Testis (tissue), 3 donors: Measurements from ENCODE around the gene GUCD1. TPM values are rescaled to one million over a fixed set of nuclear protein-coding genes. Genes with fewer than 3 reads are reported as not detected.

ENCODE experiments used
- DNase-seq: peaks from one replicate; pipeline ENCODE4 v3.0.0-alpha.2; 2019
- H3K27ac ChIP-seq, 2 donors: fragments of 200-600 bp; sonication (generic); one replicate each; pipeline ENCODE4 v1.5.1; 2019
- H3K27me3 ChIP-seq: fragments of 200-600 bp; sonication (generic); one replicate; pipeline ENCODE4 v1.5.1; 2019
- H3K36me3 ChIP-seq: fragments of 200-600 bp; sonication (generic); one replicate; pipeline ENCODE4 v1.5.1; 2017; ENCODE audit warnings: low read depth; ENCODE audit errors: missing control alignments
- H3K4me1 ChIP-seq: fragments of 200-600 bp; sonication (generic); one replicate; pipeline ENCODE4 v1.5.1; 2019
- H3K4me3 ChIP-seq, 2 donors: fragments of 200-600 bp; sonication (generic); one replicate each; pipeline ENCODE4 v1.5.1; 2017 to 2019
- H3K9me3 ChIP-seq: fragments of 200-600 bp; sonication (generic); one replicate; pipeline ENCODE4 v1.5.1; 2017
- POLR2A ChIP-seq: fragments of 450-650 bp; IDR thresholded peaks from one replicate; pipeline ENCODE4 v1.6.1; 2017; ENCODE audit warnings: antibody characterized with exemption, mild to moderate bottlenecking, moderate library complexity
- WGBS, 2 donors: methylation state at CpG; one replicate each; pipeline ENCODE4 v1.1.5; 2018; 5-methylcytosine and 5-hydroxymethylcytosine counted together
- intact Hi-C: fragments of 100-400 bp; cut with DNase I; formaldehyde crosslinking; loops from one replicate; pipeline ENCODE4 v1.15.1; 2023; ENCODE audit warnings: low total_unique reads
- polyA plus RNA-seq: library from polyadenylated mRNA; stranded (reverse); fragments of 350-450 nt; fragmentation: Illumina TruSeq; extraction: RNeasy Lipid Tissue Mini Kit (QIAGEN cat#74804); gene quantifications from one replicate; pipeline ENCODE4 v1.2.3, GENCODE V29; 2014; ENCODE audit warnings: low read depth, low replicate concordance; ENCODE audit not compliant: insufficient read depth
- total RNA-seq, 2 donors: library from RNA; depleted of rRNA; stranded (reverse); fragments of >200 nt; gene quantifications; one replicate each; pipeline ENCODE4 v1.2.3, GENCODE V29; 2016
- TF ChIP-seq, protein P1 (sequence below), 3 experiments: fragments of 450-650 bp in 2 of 3; fragments of 200-600 bp in 1 of 3; sonication (generic) in 1 of 3; IDR thresholded peaks; one replicate each; pipeline ENCODE4 v1.5.1; 2016 to 2019; ENCODE audit warnings: antibody characterized with exemption in 3 of 3, mild to moderate bottlenecking in 2 of 3, moderate library complexity in 1 of 3

The GUCD1 gene
- total and polyA plus RNA-seq, 3 donors from 2014 or later, result 91.7 to 123 (median 93.6) TPM

DNA sequence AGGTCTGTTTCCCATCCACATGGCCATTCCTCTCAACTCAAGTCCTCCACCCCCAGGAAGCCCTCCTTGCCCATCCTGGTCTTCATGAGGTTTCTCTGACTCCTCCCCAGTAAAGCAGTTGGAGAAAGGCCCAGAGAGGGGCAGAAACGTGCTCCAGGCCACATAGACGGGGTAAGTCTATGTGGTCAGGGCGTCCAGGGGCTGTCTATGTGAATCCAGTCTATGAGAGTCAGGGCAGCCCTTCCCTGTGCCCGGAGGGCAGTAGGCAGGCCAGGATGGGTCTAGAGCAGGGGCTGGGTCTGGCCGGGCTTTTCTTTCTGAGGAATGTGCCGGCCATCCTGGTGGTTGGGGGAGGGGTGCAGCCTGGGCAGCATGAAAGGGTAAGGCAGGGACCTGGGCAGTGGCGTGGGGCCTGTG, 11.7 kb downstream of the GUCD1 start:
- 68 to 81% methylated on average over 7 of the region's 7 CpGs for WGBS, 2 donors
- no peak for DNase-seq
- intact Hi-C loops, result no loop called here
- Histone ChIP-seq H3K4me3 (no peak overlapping the region), H3K27ac (no peak overlapping the region), H3K9me3 (no peaks in the 10 kb centered on the region), H3K36me3 (no peaks in the 10 kb centered on the region), H3K4me1 (peaks cover 14% of the 10 kb centered on the region), H3K27me3 (no peaks in the 10 kb centered on the region)
- TF ChIP-seq, protein P1, sequence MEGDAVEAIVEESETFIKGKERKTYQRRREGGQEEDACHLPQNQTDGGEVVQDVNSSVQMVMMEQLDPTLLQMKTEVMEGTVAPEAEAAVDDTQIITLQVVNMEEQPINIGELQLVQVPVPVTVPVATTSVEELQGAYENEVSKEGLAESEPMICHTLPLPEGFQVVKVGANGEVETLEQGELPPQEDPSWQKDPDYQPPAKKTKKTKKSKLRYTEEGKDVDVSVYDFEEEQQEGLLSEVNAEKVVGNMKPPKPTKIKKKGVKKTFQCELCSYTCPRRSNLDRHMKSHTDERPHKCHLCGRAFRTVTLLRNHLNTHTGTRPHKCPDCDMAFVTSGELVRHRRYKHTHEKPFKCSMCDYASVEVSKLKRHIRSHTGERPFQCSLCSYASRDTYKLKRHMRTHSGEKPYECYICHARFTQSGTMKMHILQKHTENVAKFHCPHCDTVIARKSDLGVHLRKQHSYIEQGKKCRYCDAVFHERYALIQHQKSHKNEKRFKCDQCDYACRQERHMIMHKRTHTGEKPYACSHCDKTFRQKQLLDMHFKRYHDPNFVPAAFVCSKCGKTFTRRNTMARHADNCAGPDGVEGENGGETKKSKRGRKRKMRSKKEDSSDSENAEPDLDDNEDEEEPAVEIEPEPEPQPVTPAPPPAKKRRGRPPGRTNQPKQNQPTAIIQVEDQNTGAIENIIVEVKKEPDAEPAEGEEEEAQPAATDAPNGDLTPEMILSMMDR (IDR thresholded peaks at IDR 0.05), result no peak
- TF ChIP-seq POLR2A, result no peak

DNA sequence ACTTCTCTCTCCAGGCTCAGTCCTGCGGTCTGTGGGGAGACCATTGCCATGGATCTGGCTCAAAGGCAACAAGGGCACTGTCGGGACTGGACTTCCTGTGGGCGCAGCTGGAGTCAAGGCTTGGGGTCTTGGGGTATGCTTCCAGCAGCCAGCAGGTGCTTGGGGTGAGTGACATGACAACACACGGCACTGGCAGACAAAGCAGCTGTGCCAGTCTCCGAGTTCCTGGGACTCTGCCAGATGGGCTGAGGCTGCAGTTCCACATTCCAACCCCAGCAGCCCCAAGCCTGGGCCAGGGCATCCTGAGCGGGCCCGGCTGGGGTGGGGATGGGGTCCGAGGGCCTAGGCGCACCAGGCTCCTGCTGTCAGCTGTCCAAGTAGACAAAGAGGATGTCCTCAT, 12.3 kb downstream of the GUCD1 start:
- Histone ChIP-seq H3K9me3 (no peaks in the 10 kb centered on the region), H3K4me1 (peaks cover 14% of the 10 kb centered on the region), H3K36me3 (no peaks in the 10 kb centered on the region), H3K4me3 (no peak overlapping the region), H3K27me3 (no peaks in the 10 kb centered on the region), H3K27ac (no peak overlapping the region)
- intact Hi-C loops, result no loop called here
- 85 to 100% methylated on average over 4 to 6 of the region's 9 CpGs for WGBS, 2 donors
- no peak for TF ChIP-seq POLR2A
- TF ChIP-seq, protein P1 (IDR thresholded peaks at IDR 0.05), result no peak
- no peak for DNase-seq

DNA sequence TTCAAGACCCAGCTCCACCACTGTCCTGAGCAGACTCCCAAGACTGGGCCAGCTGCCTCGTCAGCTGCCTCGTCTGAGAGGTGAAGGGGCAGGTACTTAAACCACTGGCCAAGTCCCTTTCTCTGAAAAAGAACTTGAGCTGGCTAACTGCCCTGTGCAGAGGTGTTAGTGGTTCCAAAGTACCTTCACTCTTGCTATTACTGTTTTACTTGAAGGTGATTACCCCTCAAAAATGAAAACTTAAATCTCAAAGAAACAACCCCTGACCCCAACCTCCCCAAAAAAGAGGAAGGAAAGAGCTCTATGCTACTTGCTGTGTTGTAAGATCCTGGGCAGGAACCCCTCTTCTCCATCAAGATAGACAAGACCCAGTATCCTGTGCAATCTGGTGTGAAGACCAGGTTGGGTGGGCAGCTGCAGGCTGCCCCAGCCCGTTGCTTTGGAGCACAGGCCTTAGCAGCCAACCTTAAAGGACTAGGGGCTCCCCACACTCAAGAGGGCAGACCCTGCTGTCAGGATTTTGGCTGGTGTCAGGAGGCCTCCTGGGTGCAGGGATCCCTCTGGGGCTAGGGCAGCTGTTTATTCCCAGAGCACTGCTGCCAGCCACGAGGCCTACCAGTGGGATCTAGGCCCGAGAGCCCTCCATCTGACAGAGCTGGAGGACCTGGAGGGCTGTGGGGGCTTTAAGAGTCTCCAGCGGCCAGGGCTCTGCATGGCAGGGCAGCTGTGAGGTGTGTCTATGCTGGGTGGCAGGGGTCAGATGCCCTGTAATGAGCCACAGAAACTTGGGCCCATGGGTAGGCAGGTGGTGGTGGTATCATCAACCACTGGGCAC, 13.0 kb downstream of the GUCD1 start:
- Histone ChIP-seq H3K4me1 (peaks cover 14% of the 10 kb centered on the region), H3K36me3 (no peaks in the 10 kb centered on the region), H3K4me3 (no peak overlapping the region), H3K9me3 (no peaks in the 10 kb centered on the region), H3K27ac (no peak overlapping the region), H3K27me3 (no peaks in the 10 kb centered on the region)
- DNase-seq, result no peak
- TF ChIP-seq, protein P1 (IDR thresholded peaks at IDR 0.05), result no peak
- TF ChIP-seq POLR2A, result no peak
- intact Hi-C loops, result no loop called here
- 76% methylated on average over 2 to 5 of the region's 6 CpGs for WGBS, 2 donors

DNA sequence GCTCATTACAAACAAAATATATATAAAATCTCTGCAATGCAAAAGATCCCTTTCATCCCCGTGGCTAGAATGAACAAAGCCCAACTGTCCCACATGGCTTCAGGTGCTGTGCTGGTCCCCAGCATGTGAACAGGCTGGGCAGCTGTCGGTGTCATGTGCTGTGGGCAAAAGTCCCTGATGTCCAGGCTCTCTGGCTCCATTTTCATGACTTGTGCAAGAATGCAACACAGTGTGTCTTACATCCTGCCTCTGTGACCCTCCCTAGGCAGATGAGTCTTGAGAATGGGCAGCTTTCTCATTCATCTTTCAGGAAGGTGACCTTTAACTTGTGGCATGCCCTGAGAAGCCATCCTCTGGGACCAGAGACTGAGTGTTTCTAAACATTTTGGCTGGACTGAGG, 14.5 kb downstream of the GUCD1 start:
- no peak for DNase-seq
- TF ChIP-seq, protein P1 (IDR thresholded peaks at IDR 0.05), result no peak
- TF ChIP-seq POLR2A, result no peak
- H3K27me3 ChIP-seq, result no peaks in the 10 kb centered on the region
- intact Hi-C loops, result no loop called here
- peaks cover 11% of the 10 kb centered on the region for H3K4me1 ChIP-seq
- no peak overlapping the region for H3K4me3 ChIP-seq
- no peaks in the 10 kb centered on the region for H3K36me3 ChIP-seq
- H3K27ac ChIP-seq, result no peak overlapping the region
- WGBS, 2 donors, result 88 to 93% methylated on average over 2 of the region's 2 CpGs
- no peaks in the 10 kb centered on the region for H3K9me3 ChIP-seq

DNA sequence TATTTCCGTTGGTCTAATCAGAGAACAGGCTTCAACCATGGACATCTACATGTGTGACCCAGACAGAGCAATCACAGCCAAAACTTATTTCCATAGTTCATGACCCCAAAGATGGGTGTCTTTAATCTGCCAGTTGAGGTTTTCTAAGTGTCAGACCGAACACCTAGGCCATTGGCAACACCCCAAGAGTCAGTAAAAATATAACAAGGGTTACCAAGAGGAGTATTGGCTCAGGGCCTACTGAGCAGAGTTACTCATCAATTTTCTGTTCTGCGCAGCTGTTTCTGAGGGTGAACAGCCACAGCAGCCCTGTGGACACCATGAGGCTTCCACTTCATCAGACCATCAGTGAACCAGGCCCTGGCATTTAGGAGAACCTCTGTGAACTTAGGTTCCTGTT, 18.8 kb downstream of the GUCD1 start:
- WGBS, 2 donors, result 83 to 86% methylated on average over 3 of the region's 3 CpGs
- Histone ChIP-seq H3K4me1 (no peaks in the 10 kb centered on the region), H3K27ac (no peak overlapping the region), H3K27me3 (no peaks in the 10 kb centered on the region), H3K36me3 (no peaks in the 10 kb centered on the region), H3K4me3 (no peak overlapping the region), H3K9me3 (no peaks in the 10 kb centered on the region)
- no peak for DNase-seq
- TF ChIP-seq POLR2A, result no peak
- TF ChIP-seq, protein P1 (IDR thresholded peaks at IDR 0.05), result no peak
- intact Hi-C loops, result no loop called here
